Measurements from ENCODE around the gene FBXO4.

FBXO4 gene

GRCh38 chr5:41883243-41883642, 41.8 kb upstream of the FBXO4 start:
- Histone ChIP-seq H3K27ac (ENCODE audit: low read length) (no peak overlapping the region), H4K20me1 (ENCODE audit: insufficient read depth, low read length) (no peaks in the 10 kb centered on the region), H3K9ac (ENCODE audit: low read depth, low read length) (no peak overlapping the region), H3K4me1 (ENCODE audit: insufficient read depth, low read length) (no peaks in the 10 kb centered on the region), H3K4me2 (ENCODE audit: insufficient read depth, low read length) (no peak overlapping the region), H2AFZ (ENCODE audit: low read depth, low read length) (no peak overlapping the region), H3K4me3 (ENCODE audit: low read depth in 1 of 2, low read length in 2 of 2) (no peak overlapping the region), H3K9me3 (ENCODE audit: insufficient read depth, low read length, severe bottlenecking) (no peaks in the 10 kb centered on the region), H3K79me2 (ENCODE audit: insufficient read depth, low read length) (no peaks in the 10 kb centered on the region), H3K36me3 (ENCODE audit: insufficient read depth, low read length) (no peaks in the 10 kb centered on the region), H3K27me3 (ENCODE audit: insufficient read depth, low read length, poor library complexity) (no peaks in the 10 kb centered on the region)
- ATAC-seq (ENCODE audit: insufficient read depth, low read depth): no peak
- DNase-seq: no peak
- TF ChIP-seq, protein P1, sequence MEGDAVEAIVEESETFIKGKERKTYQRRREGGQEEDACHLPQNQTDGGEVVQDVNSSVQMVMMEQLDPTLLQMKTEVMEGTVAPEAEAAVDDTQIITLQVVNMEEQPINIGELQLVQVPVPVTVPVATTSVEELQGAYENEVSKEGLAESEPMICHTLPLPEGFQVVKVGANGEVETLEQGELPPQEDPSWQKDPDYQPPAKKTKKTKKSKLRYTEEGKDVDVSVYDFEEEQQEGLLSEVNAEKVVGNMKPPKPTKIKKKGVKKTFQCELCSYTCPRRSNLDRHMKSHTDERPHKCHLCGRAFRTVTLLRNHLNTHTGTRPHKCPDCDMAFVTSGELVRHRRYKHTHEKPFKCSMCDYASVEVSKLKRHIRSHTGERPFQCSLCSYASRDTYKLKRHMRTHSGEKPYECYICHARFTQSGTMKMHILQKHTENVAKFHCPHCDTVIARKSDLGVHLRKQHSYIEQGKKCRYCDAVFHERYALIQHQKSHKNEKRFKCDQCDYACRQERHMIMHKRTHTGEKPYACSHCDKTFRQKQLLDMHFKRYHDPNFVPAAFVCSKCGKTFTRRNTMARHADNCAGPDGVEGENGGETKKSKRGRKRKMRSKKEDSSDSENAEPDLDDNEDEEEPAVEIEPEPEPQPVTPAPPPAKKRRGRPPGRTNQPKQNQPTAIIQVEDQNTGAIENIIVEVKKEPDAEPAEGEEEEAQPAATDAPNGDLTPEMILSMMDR (IDR thresholded peaks at IDR 0.05; ENCODE audit: borderline replicate concordance, extremely low read depth, low read length, poor library complexity, severe bottlenecking): no peak
- TF ChIP-seq EZH2 (IDR thresholded peaks at IDR 0.05; ENCODE audit: borderline replicate concordance, low read depth, low read length, severe bottlenecking): no peak

GRCh38 chr5:41883936-41884335, 41.1 kb upstream of the FBXO4 start:
- H3K4me1 ChIP-seq (ENCODE audit: insufficient read depth, low read length): no peaks in the 10 kb centered on the region
- H3K27me3 ChIP-seq (ENCODE audit: insufficient read depth, low read length, poor library complexity): no peaks in the 10 kb centered on the region
- H3K36me3 ChIP-seq (ENCODE audit: insufficient read depth, low read length): no peaks in the 10 kb centered on the region
- H3K9me3 ChIP-seq (ENCODE audit: insufficient read depth, low read length, severe bottlenecking): no peaks in the 10 kb centered on the region
- H3K4me2 ChIP-seq (ENCODE audit: insufficient read depth, low read length): no peak overlapping the region
- ATAC-seq (ENCODE audit: insufficient read depth, low read depth): no peak
- no peak overlapping the region for H2AFZ ChIP-seq (ENCODE audit: low read depth, low read length)
- no peak overlapping the region for H3K27ac ChIP-seq (ENCODE audit: low read length)
- H4K20me1 ChIP-seq (ENCODE audit: insufficient read depth, low read length): no peaks in the 10 kb centered on the region
- no peak overlapping the region for H3K9ac ChIP-seq (ENCODE audit: low read depth, low read length)
- H3K79me2 ChIP-seq (ENCODE audit: insufficient read depth, low read length): no peaks in the 10 kb centered on the region
- DNase-seq: no peak
- TF ChIP-seq, protein P1 (IDR thresholded peaks at IDR 0.05; ENCODE audit: borderline replicate concordance, extremely low read depth, low read length, poor library complexity, severe bottlenecking): no peak
- no peak for TF ChIP-seq EZH2 (IDR thresholded peaks at IDR 0.05; ENCODE audit: borderline replicate concordance, low read depth, low read length, severe bottlenecking)
- no peak overlapping the region for H3K4me3 ChIP-seq (ENCODE audit: low read depth in 1 of 2, low read length in 2 of 2)

DNA sequence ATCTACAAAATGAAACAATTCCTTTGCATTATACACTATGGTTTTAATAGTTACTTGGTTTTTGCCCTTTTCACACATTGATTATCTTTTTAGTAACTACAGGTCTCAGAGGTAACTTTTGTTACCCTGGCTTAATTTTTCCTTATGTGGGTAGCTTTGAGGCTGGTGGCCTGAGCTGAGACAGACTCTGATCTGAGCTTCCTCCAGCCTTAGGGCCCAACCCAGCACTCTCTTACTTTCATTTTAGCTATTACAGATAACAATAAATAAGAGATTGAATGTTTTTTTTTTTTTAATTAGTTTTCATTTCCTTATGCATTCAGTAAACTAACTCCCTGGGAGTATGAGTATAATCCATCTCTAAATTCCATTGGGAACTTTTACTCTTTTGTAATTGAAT, 39.8 kb upstream of the FBXO4 start:
- H2AFZ ChIP-seq (ENCODE audit: low read depth, low read length): no peak overlapping the region
- H3K27ac ChIP-seq (ENCODE audit: low read length): no peak overlapping the region
- H3K79me2 ChIP-seq (ENCODE audit: insufficient read depth, low read length): no peaks in the 10 kb centered on the region
- TF ChIP-seq, protein P1 (IDR thresholded peaks at IDR 0.05; ENCODE audit: borderline replicate concordance, extremely low read depth, low read length, poor library complexity, severe bottlenecking): no peak
- no peak for TF ChIP-seq EZH2 (IDR thresholded peaks at IDR 0.05; ENCODE audit: borderline replicate concordance, low read depth, low read length, severe bottlenecking)
- H3K9ac ChIP-seq (ENCODE audit: low read depth, low read length): no peak overlapping the region
- H3K36me3 ChIP-seq (ENCODE audit: insufficient read depth, low read length): no peaks in the 10 kb centered on the region
- DNase-seq (no peak), ATAC-seq (ENCODE audit: insufficient read depth, low read depth) (no peak)
- no peaks in the 10 kb centered on the region for H3K27me3 ChIP-seq (ENCODE audit: insufficient read depth, low read length, poor library complexity)
- no peaks in the 10 kb centered on the region for H3K4me1 ChIP-seq (ENCODE audit: insufficient read depth, low read length)
- no peak overlapping the region for H3K4me3 ChIP-seq (ENCODE audit: low read depth in 1 of 2, low read length in 2 of 2)
- H4K20me1 ChIP-seq (ENCODE audit: insufficient read depth, low read length): no peaks in the 10 kb centered on the region
- no peaks in the 10 kb centered on the region for H3K9me3 ChIP-seq (ENCODE audit: insufficient read depth, low read length, severe bottlenecking)
- H3K4me2 ChIP-seq (ENCODE audit: insufficient read depth, low read length): no peak overlapping the region
